ENCODE data around the gene C1QL1.

Gene C1QL1

GRCh38 chr17:44928136-44928535 lies 40.0 kb downstream of the C1QL1 start:
- no peak for DNase-seq

GRCh38 chr17:44927696-44928095 lies 40.4 kb downstream of the C1QL1 start:
- DNase-seq, result no peak

GRCh38 chr17:44926821-44927525 lies 41.1 kb downstream of the C1QL1 start:
- DNase-seq, result no peak

GRCh38 chr17:44925731-44926697 lies 42.1 kb downstream of the C1QL1 start:
- DNase-seq, result no peak

GRCh38 chr17:44924107-44924544 lies 44.0 kb downstream of the C1QL1 start:
- no peak for DNase-seq

- DNase-seq, result no peak
Measured at GRCh38 chr17:44922746-44923470, 45.2 kb downstream of the C1QL1 start.

GRCh38 chr17:44922136-44922535 lies 46.0 kb downstream of the C1QL1 start:
- DNase-seq, result no peak

- no peak for DNase-seq
Measured at GRCh38 chr17:44921122-44921882, 46.8 kb downstream of the C1QL1 start.

GRCh38 chr17:44920565-44920940 lies 47.5 kb downstream of the C1QL1 start:
- no peak for DNase-seq

GRCh38 chr17:44919885-44920564 lies 48.1 kb downstream of the C1QL1 start:
- peak; percentile 8 for DNase-seq

GRCh38 chr17:44919411-44919810 lies 48.7 kb downstream of the C1QL1 start:
- DNase-seq, result no peak

- DNase-seq, result no peak
Measured at GRCh38 chr17:44918006-44918405, 50.1 kb downstream of the C1QL1 start.

- no peak for DNase-seq
Measured at GRCh38 chr17:44917456-44917855, 50.6 kb downstream of the C1QL1 start.

GRCh38 chr17:44916781-44917241 lies 51.3 kb downstream of the C1QL1 start:
- DNase-seq, result no peak

- peak; percentile 32 for DNase-seq
Measured at GRCh38 chr17:44915862-44916780, 52.0 kb downstream of the C1QL1 start.

- no peak for DNase-seq
Measured at GRCh38 chr17:44915321-44915726, 52.8 kb downstream of the C1QL1 start, which contains the start of gene GFAP. Gene GFAP, minus strand, starts transcription at chr17:44915500. Its CDS starts 14 bp downstream, at chr17:44915486.

GRCh38 chr17:44914698-44915271 lies 53.3 kb downstream of the C1QL1 start:
- DNase-seq, result no peak

GRCh38 chr17:44914148-44914547 lies 54.0 kb downstream of the C1QL1 start:
- DNase-seq, result no peak

- DNase-seq, result no peak
Measured at GRCh38 chr17:44913676-44914075, 54.4 kb downstream of the C1QL1 start.

Measured in GF-D8 (cell line).